Activated CD4-positive, alpha-beta memory T cell treated with anti-CD3 and anti-CD28 coated beads for 36 hours (primary cell): Measurements from ENCODE around the gene NUP50. TPM values are rescaled to one million over a fixed set of nuclear protein-coding genes. Genes with fewer than 3 reads are reported as not detected.

ENCODE experiments used
- CTCF ChIA-PET: fragments of 350-600 bp; sonication (Branson Sonifier 250); formaldehyde crosslinking; loops from one replicate; lab custom pipeline; 2021; ENCODE audit warnings: antibody characterized with exemption, inconsistent platforms; lab: Charles Lee
- POLR2A ChIA-PET: fragments of 350-600 bp; sonication (Branson Sonifier 250); formaldehyde crosslinking; loops from one replicate; lab custom pipeline; 2021; ENCODE audit warnings: antibody characterized with exemption; lab: Charles Lee
- DNase-seq: peaks from one replicate; pipeline ENCODE4 v3.0.0-alpha.2; 2020
- H3K27ac Mint-ChIP-seq: one replicate; pipeline ENCODE4 v1.8.0; 2021; ENCODE audit warnings: mixed read lengths
- H3K27me3 Mint-ChIP-seq: one replicate; pipeline ENCODE4 v1.8.0; 2021; ENCODE audit warnings: mixed read lengths
- H3K36me3 Mint-ChIP-seq: one replicate; pipeline ENCODE4 v1.8.0; 2021; ENCODE audit warnings: mixed read lengths
- H3K4me1 Mint-ChIP-seq: one replicate; pipeline ENCODE4 v1.8.0; 2021; ENCODE audit warnings: low read depth, mixed read lengths
- H3K4me3 Mint-ChIP-seq: one replicate; pipeline ENCODE4 v1.8.0; 2021; ENCODE audit warnings: mild to moderate bottlenecking, mixed read lengths
- H3K9me3 Mint-ChIP-seq: one replicate; pipeline ENCODE4 v1.8.0; 2021; ENCODE audit warnings: mixed read lengths
- intact Hi-C: fragments of 100-400 bp; cut with micrococcal nuclease; formaldehyde crosslinking; loops from one replicate; pipeline ENCODE4 v1.15.1; 2023
- total RNA-seq, 2 experiments: library from RNA; stranded (reverse); gene quantifications; one replicate each; pipeline ENCODE4 v1.2.3, GENCODE V29; 2021

The NUP50 gene
- total RNA-seq, 2 experiments from 2014 or later: 150 to 156 TPM

GRCh38 chr22:45136594-45136993 lies 27.1 kb upstream of the NUP50 start:
- Mint-ChIP-seq H3K27ac (no peak overlapping the region), H3K9me3 (peaks cover 15% of the 10 kb centered on the region), H3K4me1 (peaks cover 6% of the 10 kb centered on the region), H3K27me3 (no peaks in the 10 kb centered on the region), H3K36me3 (peaks cover 29% of the 10 kb centered on the region), H3K4me3 (no peak overlapping the region)
- intact Hi-C loops: no loop called here
- POLR2A ChIA-PET: no interaction called here
- no peak for DNase-seq
- CTCF ChIA-PET: no interaction called here

GRCh38 chr22:45139693-45140092 lies 24.0 kb upstream of the NUP50 start:
- Mint-ChIP-seq H3K27ac (no peak overlapping the region), H3K27me3 (no peaks in the 10 kb centered on the region), H3K4me3 (no peak overlapping the region), H3K4me1 (peaks cover 6% of the 10 kb centered on the region), H3K36me3 (peaks cover 14% of the 10 kb centered on the region), H3K9me3 (peaks cover 8% of the 10 kb centered on the region)
- DNase-seq: no peak
- intact Hi-C loops: no loop called here
- ChIA-PET POLR2A (no interaction called here), CTCF (interaction anchor here (1.3 kb wide), 1 partner anchor 69 kb away, joined by 4 read pairs; no protein-coding TSS in a partner anchor)

GRCh38 chr22:45142376-45142775 lies 21.3 kb upstream of the NUP50 start:
- H3K36me3 Mint-ChIP-seq: peaks cover 6% of the 10 kb centered on the region
- H3K4me3 Mint-ChIP-seq: no peak overlapping the region
- intact Hi-C loops: no loop called here
- H3K4me1 Mint-ChIP-seq: no peaks in the 10 kb centered on the region
- no peaks in the 10 kb centered on the region for H3K27me3 Mint-ChIP-seq
- CTCF ChIA-PET: interaction anchor here (0.6 kb wide), 1 partner anchor 85 kb away, joined by 3 read pairs; no protein-coding TSS in a partner anchor
- H3K27ac Mint-ChIP-seq: no peak overlapping the region
- POLR2A ChIA-PET: no interaction called here
- H3K9me3 Mint-ChIP-seq: peaks cover 4% of the 10 kb centered on the region
- no peak for DNase-seq

- no peaks in the 10 kb centered on the region for H3K4me1 Mint-ChIP-seq
- H3K27ac Mint-ChIP-seq: no peak overlapping the region
- no peaks in the 10 kb centered on the region for H3K27me3 Mint-ChIP-seq
- ChIA-PET CTCF (interaction anchor here (1.0 kb wide), 1 partner anchor 42 kb away, joined by 3 read pairs; no protein-coding TSS in a partner anchor), POLR2A (no interaction called here)
- H3K9me3 Mint-ChIP-seq: peaks cover 4% of the 10 kb centered on the region
- H3K4me3 Mint-ChIP-seq: no peak overlapping the region
- no peak for DNase-seq
- peaks cover 7% of the 10 kb centered on the region for H3K36me3 Mint-ChIP-seq
- intact Hi-C loops: no loop called here
Observed at GRCh38 chr22:45144916-45145315, 18.8 kb upstream of the NUP50 start.

- no peaks in the 10 kb centered on the region for H3K27me3 Mint-ChIP-seq
- ChIA-PET POLR2A (no interaction called here), CTCF (interaction anchor here (1.9 kb wide), 1 partner anchor 54 kb away, joined by 4 read pairs; no protein-coding TSS in a partner anchor)
- intact Hi-C loops: no loop called here
- no peaks in the 10 kb centered on the region for H3K4me1 Mint-ChIP-seq
- no peak overlapping the region for H3K27ac Mint-ChIP-seq
- no peaks in the 10 kb centered on the region for H3K9me3 Mint-ChIP-seq
- no peak overlapping the region for H3K4me3 Mint-ChIP-seq
- DNase-seq: no peak
- H3K36me3 Mint-ChIP-seq: peaks cover 17% of the 10 kb centered on the region
Observed at GRCh38 chr22:45149671-45150070, 14.1 kb upstream of the NUP50 start.

- POLR2A ChIA-PET: no interaction called here
- CTCF ChIA-PET: interaction anchor here (1.9 kb wide), 1 partner anchor 55 kb away, joined by 4 read pairs; no protein-coding TSS in a partner anchor
- Mint-ChIP-seq H3K36me3 (peaks cover 17% of the 10 kb centered on the region), H3K27me3 (no peaks in the 10 kb centered on the region), H3K9me3 (no peaks in the 10 kb centered on the region), H3K4me1 (no peaks in the 10 kb centered on the region), H3K27ac (no peak overlapping the region), H3K4me3 (no peak overlapping the region)
- intact Hi-C loops: no loop called here
- no peak for DNase-seq
Observed at GRCh38 chr22:45150139-45150538, 13.6 kb upstream of the NUP50 start.

GRCh38 chr22:45151503-45151902 lies 12.2 kb upstream of the NUP50 start:
- CTCF ChIA-PET: no interaction called here
- POLR2A ChIA-PET: no interaction called here
- intact Hi-C loops: no loop called here
- no peak overlapping the region for H3K27ac Mint-ChIP-seq
- H3K36me3 Mint-ChIP-seq: peaks cover 21% of the 10 kb centered on the region
- H3K9me3 Mint-ChIP-seq: no peaks in the 10 kb centered on the region
- H3K4me1 Mint-ChIP-seq: no peaks in the 10 kb centered on the region
- no peaks in the 10 kb centered on the region for H3K27me3 Mint-ChIP-seq
- no peak for DNase-seq
- H3K4me3 Mint-ChIP-seq: no peak overlapping the region

GRCh38 chr22:45154383-45154782 lies 9.3 kb upstream of the NUP50 start:
- ChIA-PET POLR2A (no interaction called here), CTCF (no interaction called here)
- Mint-ChIP-seq H3K4me3 (no peak overlapping the region), H3K9me3 (no peaks in the 10 kb centered on the region), H3K27ac (no peak overlapping the region), H3K4me1 (peaks cover 3% of the 10 kb centered on the region), H3K27me3 (no peaks in the 10 kb centered on the region), H3K36me3 (peaks cover 32% of the 10 kb centered on the region)
- DNase-seq: no peak
- intact Hi-C loops: no loop called here

GRCh38 chr22:45155050-45155840 lies 8.5 kb upstream of the NUP50 start:
- Mint-ChIP-seq H3K4me1 (peaks cover 11% of the 10 kb centered on the region), H3K36me3 (peaks cover 34% of the 10 kb centered on the region), H3K27me3 (no peaks in the 10 kb centered on the region), H3K9me3 (no peaks in the 10 kb centered on the region), H3K27ac (no peak overlapping the region), H3K4me3 (no peak overlapping the region)
- ChIA-PET POLR2A (no interaction called here), CTCF (no interaction called here)
- no peak for DNase-seq
- intact Hi-C loops: no loop called here

- DNase-seq: no peak
- Mint-ChIP-seq H3K9me3 (no peaks in the 10 kb centered on the region), H3K4me3 (no peak overlapping the region), H3K27ac (no peak overlapping the region), H3K4me1 (peaks cover 29% of the 10 kb centered on the region), H3K27me3 (no peaks in the 10 kb centered on the region), H3K36me3 (peaks cover 24% of the 10 kb centered on the region)
- CTCF ChIA-PET: no interaction called here
- POLR2A ChIA-PET: no interaction called here
- intact Hi-C loops: no loop called here
Observed at GRCh38 chr22:45157907-45158306, 5.8 kb upstream of the NUP50 start.

GRCh38 chr22:45159652-45160462 lies 3.9 kb upstream of the NUP50 start:
- Mint-ChIP-seq H3K4me3 (no peak overlapping the region), H3K4me1 (peaks cover 29% of the 10 kb centered on the region), H3K27me3 (no peaks in the 10 kb centered on the region), H3K27ac (no peak overlapping the region), H3K36me3 (peaks cover 27% of the 10 kb centered on the region), H3K9me3 (no peaks in the 10 kb centered on the region)
- ChIA-PET POLR2A (no interaction called here), CTCF (interaction anchor here (0.6 to 1.3 kb wide), 4 partner anchors 11 to 63 kb away, joined by 3 read pairs; no protein-coding TSS in a partner anchor)
- intact Hi-C loops: loop anchor here (5.0 to 10.0 kb wide), 3 partner anchors 33 to 875 kb away; no protein-coding TSS in a partner anchor
- no peak for DNase-seq

GRCh38 chr22:45162531-45162930 lies 1.2 kb upstream of the NUP50 start:
- ChIA-PET CTCF (interaction anchor here (1.1 kb wide), 1 partner anchor 46 kb away, joined by 3 read pairs; no protein-coding TSS in a partner anchor), POLR2A (interaction anchor here (1.6 kb wide), 1 partner anchor 11 kb away, joined by 12 read pairs; no protein-coding TSS in a partner anchor)
- DNase-seq: no peak
- H3K4me3 Mint-ChIP-seq: peak overlapping the region; percentile 99
- no peaks in the 10 kb centered on the region for H3K9me3 Mint-ChIP-seq
- peaks cover 47% of the 10 kb centered on the region for H3K4me1 Mint-ChIP-seq
- peaks cover 27% of the 10 kb centered on the region for H3K36me3 Mint-ChIP-seq
- H3K27me3 Mint-ChIP-seq: no peaks in the 10 kb centered on the region
- peak overlapping the region; percentile 78 for H3K27ac Mint-ChIP-seq
- intact Hi-C loops: loop anchor here (5.0 to 10.0 kb wide), 3 partner anchors 35 to 872 kb away; no protein-coding TSS in a partner anchor
